Activated CD8-positive, alpha-beta memory T cell treated with anti-CD3 and anti-CD28 coated beads, Interleukin-2, amount 50 U/mL, for 48 hours (primary cell): Measurements from ENCODE around the gene RBM33.

Experiments used
- DNase-seq: peaks from one replicate; pipeline ENCODE4 v3.0.0-alpha.2; 2020

Gene RBM33

DNA sequence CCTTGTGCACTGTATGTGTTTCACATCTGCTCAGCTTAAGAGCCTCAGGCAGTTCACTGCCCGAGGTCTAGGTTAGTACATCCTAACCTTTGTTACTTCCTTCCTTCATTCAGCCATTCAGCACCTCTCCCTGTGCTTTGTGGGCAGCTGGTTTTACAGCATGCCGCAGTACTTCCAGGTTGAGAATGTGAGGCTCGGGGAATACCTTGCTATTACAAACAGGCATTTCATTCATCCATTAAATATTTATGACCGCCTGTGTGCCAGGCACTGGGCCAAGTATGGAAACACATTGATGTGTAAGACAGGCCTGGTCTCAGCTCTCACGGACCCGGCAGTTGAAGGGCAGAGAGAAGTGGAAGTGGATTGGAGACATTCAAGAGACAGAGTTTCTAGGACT lies 85.4 kb downstream of the RBM33 start:
- DNase-seq: no peak

DNA sequence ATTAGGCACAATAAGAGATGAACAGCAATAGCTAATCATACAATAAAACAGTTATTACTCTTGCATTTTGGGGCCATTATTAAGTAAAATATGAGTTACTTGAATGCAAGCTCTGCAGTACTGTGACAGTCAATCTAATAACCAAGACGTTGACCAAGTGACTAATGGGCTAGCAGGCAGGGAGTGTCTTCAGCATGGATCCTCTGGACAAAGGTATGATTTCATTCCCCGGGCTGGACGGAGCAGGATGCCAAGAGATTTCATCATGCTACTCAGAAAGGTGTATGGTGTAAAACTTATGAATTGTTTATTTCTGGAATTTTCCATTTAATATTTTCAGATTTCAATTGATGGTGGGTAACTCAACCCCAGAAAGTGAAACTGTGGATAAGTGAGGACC lies 86.9 kb downstream of the RBM33 start:
- no peak for DNase-seq

DNA sequence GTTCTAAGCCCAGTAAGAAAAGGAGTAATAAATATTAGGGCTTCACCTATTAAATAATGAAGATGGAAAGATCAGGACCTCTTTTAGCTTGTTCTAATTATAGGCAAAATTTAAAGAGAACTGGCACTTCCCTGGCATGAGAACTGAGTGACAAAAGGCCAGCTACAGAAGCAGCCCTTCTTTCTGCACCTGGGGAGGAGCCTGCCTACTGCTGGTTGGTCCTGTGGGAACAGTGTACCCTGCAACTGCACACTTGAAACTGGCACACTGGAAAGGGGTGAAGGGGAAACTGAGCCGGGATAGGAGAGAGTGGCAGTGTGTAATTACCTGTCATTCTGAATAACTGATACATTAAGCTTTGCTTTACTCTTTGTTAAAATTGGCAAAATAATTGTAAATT lies 87.4 kb downstream of the RBM33 start:
- no peak for DNase-seq

DNA sequence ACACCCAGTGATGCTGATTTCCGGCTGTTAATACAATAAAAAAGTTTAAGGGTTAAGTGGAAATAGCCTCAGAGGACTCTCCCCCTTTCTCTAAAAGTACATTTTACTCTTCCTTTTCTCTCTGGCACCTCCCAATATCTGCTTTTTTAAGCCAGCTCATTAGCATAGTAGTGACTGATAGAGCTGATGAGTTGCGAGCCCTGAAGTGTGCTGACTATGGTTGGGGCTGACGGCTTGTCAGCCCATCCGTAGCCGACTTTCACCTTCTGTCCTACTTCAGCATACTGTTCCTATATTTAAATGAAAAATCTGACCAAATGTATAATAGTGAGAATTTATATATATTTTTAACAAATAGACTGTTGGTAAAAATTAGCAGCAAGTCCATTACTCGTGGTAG lies 87.8 kb downstream of the RBM33 start:
- DNase-seq: no peak

- DNase-seq: peak; percentile 64
Measured at GRCh38 chr7:155733582-155734444, 89.4 kb downstream of the RBM33 start.

DNA sequence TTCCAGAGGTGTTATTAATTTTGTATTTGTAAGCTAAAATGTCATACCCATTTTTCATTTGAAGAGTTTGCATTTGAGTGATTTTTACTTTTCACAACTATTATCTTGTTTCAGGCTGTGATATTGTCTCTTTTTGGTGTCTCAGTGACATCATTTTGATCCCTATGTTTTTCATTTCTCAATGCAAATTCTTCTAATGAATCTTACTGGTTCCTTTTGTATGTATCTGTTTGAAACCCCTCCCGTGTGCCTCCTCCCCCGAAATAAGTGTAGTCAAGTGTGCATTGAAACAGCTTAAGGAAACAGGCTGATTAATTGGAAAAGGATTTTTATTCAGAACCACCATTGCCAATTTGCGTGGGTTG lies 90.0 kb downstream of the RBM33 start:
- no peak for DNase-seq

DNA sequence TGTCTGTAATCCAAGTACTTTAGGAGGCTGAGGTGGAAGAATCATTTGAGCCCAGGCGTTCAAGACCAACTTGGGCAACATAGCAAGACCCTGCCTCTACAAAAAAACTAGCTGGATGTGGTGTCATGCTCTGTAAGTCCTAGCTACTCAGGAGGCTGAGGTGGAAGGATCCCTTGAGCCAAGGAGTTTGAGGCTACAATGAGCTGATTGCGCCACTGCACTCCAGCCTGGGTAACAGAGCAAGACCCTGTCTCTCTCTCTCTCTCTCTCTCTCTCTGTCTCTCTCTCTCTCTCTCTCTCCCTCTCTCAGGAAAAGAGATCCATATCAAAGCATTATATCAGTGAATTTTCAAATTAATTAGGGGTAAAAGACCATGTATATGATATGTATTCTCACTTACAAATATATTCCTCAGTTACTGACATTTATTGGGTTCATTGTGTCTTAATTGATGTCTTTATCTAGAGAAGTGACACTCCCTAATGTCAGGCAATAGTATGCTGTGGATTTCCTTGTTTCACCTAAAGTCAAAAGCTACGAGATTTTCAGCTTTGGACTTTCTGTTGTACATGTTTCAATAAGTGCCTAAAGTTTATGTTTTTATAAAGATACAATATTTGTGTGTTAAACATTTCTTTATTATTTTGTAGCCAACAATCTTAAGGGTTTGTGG lies 91.1 kb downstream of the RBM33 start:
- no peak for DNase-seq

GRCh38 chr7:155737590-155737989 lies 93.1 kb downstream of the RBM33 start:
- no peak for DNase-seq

- DNase-seq: no peak
Measured at GRCh38 chr7:155738104-155738503, 93.6 kb downstream of the RBM33 start.

GRCh38 chr7:155738652-155739537 lies 94.4 kb downstream of the RBM33 start:
- DNase-seq: peak; percentile 70

- DNase-seq: peak; percentile 68
Measured at GRCh38 chr7:155739538-155740143, 95.2 kb downstream of the RBM33 start.

DNA sequence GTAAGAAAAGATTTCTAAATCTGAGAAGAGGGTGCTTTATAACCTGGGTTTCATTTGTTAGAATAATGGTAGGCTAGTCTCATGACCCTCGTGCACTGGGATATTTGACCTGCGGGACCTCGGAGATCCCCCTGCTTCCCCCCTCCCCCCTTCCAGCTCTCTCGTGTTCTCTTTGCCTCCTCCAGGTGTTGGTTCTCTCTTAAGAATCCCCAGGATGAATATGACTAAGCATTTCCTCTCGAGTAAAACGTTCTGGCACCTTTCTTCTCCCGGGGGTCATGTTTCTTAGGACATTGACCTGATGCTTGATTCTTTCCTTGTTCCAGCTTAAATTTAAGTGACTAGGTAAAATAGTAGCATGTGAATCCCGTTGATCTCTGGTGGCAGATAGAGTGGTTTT lies 96.6 kb downstream of the RBM33 start:
- no peak for DNase-seq

GRCh38 chr7:155741805-155742204 lies 97.3 kb downstream of the RBM33 start:
- DNase-seq: no peak

DNA sequence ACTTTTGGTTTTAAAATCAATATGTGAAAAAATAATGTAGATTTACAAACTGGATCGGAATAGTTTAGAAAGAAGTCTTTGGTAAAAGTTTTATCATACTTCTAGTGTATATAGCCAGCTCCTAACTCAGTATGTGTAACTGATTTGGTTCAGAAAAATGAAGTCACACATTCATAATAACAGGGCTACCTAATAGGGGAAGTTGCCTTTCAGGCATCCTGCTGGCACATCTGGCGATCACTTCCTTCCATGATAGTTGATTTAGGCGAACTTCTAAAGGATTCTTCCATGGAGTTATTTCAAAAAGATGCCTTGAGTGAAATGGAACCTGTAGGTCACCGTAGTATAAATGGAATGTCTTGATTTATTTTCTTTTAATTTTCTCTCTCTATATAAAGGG lies 98.7 kb downstream of the RBM33 start:
- DNase-seq: no peak

DNA sequence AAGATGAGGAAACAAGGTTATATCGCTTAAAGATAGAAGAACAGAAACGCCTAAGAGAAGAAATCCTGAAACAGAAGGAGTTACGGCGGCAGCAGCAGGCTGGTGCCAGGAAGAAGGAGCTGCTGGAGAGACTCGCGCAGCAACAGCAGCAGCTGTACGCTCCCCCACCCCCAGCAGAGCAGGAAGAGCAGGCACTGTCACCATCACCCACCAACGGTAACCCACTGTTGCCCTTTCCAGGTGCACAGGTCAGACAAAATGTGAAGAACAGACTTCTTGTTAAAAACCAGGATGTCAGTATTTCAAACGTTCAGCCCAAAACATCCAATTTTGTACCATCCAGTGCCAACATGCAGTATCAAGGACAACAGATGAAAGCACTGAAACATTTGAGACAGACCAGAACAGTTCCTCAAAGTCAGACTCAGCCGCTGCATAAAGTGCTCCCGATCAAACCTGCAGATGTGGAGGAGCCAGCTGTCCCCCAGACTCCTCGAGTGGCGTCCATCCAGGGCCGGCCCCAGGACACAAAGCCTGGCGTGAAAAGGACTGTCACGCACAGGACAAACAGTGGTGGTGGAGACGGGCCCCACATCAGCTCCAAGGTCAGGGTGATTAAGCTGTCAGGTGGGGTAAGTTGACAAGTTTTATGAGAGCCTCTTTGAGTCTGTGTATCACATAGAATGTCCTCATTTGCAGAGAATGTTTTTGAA lies 100.7 kb downstream of the RBM33 start:
- DNase-seq: no peak

- DNase-seq: no peak
Measured at GRCh38 chr7:155745737-155746136, 101.3 kb downstream of the RBM33 start.

GRCh38 chr7:155746188-155746587 lies 101.7 kb downstream of the RBM33 start:
- DNase-seq: no peak

DNA sequence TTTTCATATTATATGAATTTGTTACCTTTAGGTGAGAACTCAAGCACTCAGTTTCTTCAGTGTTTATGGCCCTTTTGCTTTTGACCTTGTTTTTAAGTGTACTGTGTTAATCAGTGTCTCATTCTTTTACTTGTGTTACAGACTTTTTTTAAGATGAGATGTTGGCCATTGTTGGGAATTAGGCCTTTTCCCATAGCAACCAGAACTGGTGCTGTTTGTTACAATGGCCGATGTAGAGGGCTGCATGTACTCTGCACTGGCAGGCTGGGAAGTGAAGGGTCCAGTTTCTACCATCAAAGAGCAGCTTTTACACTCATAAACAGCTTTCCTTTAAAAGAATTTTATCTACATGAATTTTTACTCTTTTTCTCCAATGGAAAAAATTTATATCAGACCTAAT lies 102.7 kb downstream of the RBM33 start:
- DNase-seq: no peak

- DNase-seq: no peak
Measured at GRCh38 chr7:155749578-155749977, 105.1 kb downstream of the RBM33 start.

- DNase-seq: no peak
Measured at GRCh38 chr7:155750255-155751125, 106.0 kb downstream of the RBM33 start.

GRCh38 chr7:155751409-155751808 lies 106.9 kb downstream of the RBM33 start:
- no peak for DNase-seq
